ENCODE measurements around the gene SGMS1. TPM values are rescaled to one million over a fixed set of nuclear protein-coding genes. Genes with fewer than 3 reads are reported as not detected.
A peak's percentile ranks its signal among the peaks of the same experiment; 100 is the strongest.
"Not testable (repeated sequence)": the region's sequence is repeated elsewhere in the genome, so short reads cannot be mapped to it uniquely, and the experiment has no call there.

SGMS1 gene
- total RNA-seq, 2 experiments from 2014 or later: 20.4 to 21.0 TPM

GRCh38 chr10:50275650-50276235 lies 348.0 kb downstream of the SGMS1 start:
- Mint-ChIP-seq H3K4me1 (peaks cover 2% of the 10 kb centered on the region), H3K9me3 (no peaks in the 10 kb centered on the region), H3K36me3 (no peaks in the 10 kb centered on the region), H3K4me3 (no peak overlapping the region), H3K27me3 (peaks cover 22% of the 10 kb centered on the region), H3K27ac (no peak overlapping the region)
- POLR2A ChIA-PET: no interaction called here
- ATAC-seq (ENCODE audit: low read depth) (peak; percentile 33), DNase-seq (no peak)

GRCh38 chr10:50272531-50272930 lies 351.2 kb downstream of the SGMS1 start:
- H3K4me3 Mint-ChIP-seq: no peak overlapping the region
- peaks cover 19% of the 10 kb centered on the region for H3K27me3 Mint-ChIP-seq
- no peaks in the 10 kb centered on the region for H3K9me3 Mint-ChIP-seq
- DNase-seq (no peak), ATAC-seq (ENCODE audit: low read depth) (no peak)
- peaks cover 2% of the 10 kb centered on the region for H3K4me1 Mint-ChIP-seq
- POLR2A ChIA-PET: no interaction called here
- H3K27ac Mint-ChIP-seq: no peak overlapping the region
- H3K36me3 Mint-ChIP-seq: no peaks in the 10 kb centered on the region

GRCh38 chr10:50271564-50272250 lies 352.0 kb downstream of the SGMS1 start:
- no peak for DNase-seq
- Mint-ChIP-seq H3K4me1 (peaks cover 2% of the 10 kb centered on the region), H3K4me3 (no peak overlapping the region), H3K9me3 (no peaks in the 10 kb centered on the region), H3K27ac (no peak overlapping the region), H3K36me3 (no peaks in the 10 kb centered on the region), H3K27me3 (peaks cover 16% of the 10 kb centered on the region)
- no peak for ATAC-seq (ENCODE audit: low read depth)
- POLR2A ChIA-PET: no interaction called here

GRCh38 chr10:50267877-50268276 lies 355.9 kb downstream of the SGMS1 start:
- H3K9me3 Mint-ChIP-seq; H3K27ac Mint-ChIP-seq; POLR2A ChIA-PET; H3K4me3 Mint-ChIP-seq; DNase-seq; H3K36me3 Mint-ChIP-seq; ATAC-seq (ENCODE audit: low read depth); H3K4me1 Mint-ChIP-seq: not testable (repeated sequence)
- H3K27me3 Mint-ChIP-seq: peaks cover 33% of the 10 kb centered on the region

- H3K9me3 Mint-ChIP-seq; DNase-seq; H3K36me3 Mint-ChIP-seq; H3K4me3 Mint-ChIP-seq; H3K4me1 Mint-ChIP-seq; ATAC-seq (ENCODE audit: low read depth); H3K27ac Mint-ChIP-seq; POLR2A ChIA-PET: not testable (repeated sequence)
- peaks cover 24% of the 10 kb centered on the region for H3K27me3 Mint-ChIP-seq
These were observed 361.1 kb downstream of the SGMS1 start for GRCh38 chr10:50262625-50263024.

- H3K27me3 Mint-ChIP-seq: peaks cover 23% of the 10 kb centered on the region
- peaks cover 9% of the 10 kb centered on the region for H3K4me1 Mint-ChIP-seq
- H3K9me3 Mint-ChIP-seq: peaks cover 1% of the 10 kb centered on the region
- ATAC-seq (ENCODE audit: low read depth) (peak; percentile 94), DNase-seq (no peak)
- H3K4me3 Mint-ChIP-seq: no peak overlapping the region
- POLR2A ChIA-PET: no interaction called here
- H3K27ac Mint-ChIP-seq: no peak overlapping the region
- H3K36me3 Mint-ChIP-seq: no peaks in the 10 kb centered on the region
These were observed 362.9 kb downstream of the SGMS1 start for GRCh38 chr10:50260791-50261281.

Other genes with a start within 250 kb of the SGMS1 start
- gene ASAH2B, start 116.0 kb upstream of the SGMS1 start, total RNA-seq: 1 to 10 TPM; 4.2 to 4.4 TPM